Mesothelial cell of epicardium (in vitro differentiated cells): Measurements from ENCODE around the gene TDRD9. TPM values are rescaled to one million over a fixed set of nuclear protein-coding genes. Genes with fewer than 3 reads are reported as not detected.

Experiments
- DNase-seq, 2 experiments: peaks; one replicate each; pipeline ENCODE4 v3.0.0; 2021; ENCODE audit warnings: low spot score in 2 of 2; ENCODE audit not compliant: unreplicated experiment in 2 of 2
- H3K27ac Mint-ChIP-seq: 2 replicates; pipeline ENCODE4 v1.8.0; 2021; ENCODE audit warnings: mixed read lengths
- H3K27me3 Mint-ChIP-seq: 2 replicates; pipeline ENCODE4 v1.8.0; 2021; ENCODE audit warnings: low read depth, mixed read lengths
- H3K36me3 Mint-ChIP-seq: 2 replicates; pipeline ENCODE4 v1.8.0; 2021; ENCODE audit warnings: mixed read lengths
- H3K4me1 Mint-ChIP-seq: 2 replicates; pipeline ENCODE4 v1.8.0; 2021; ENCODE audit warnings: mixed read lengths
- H3K4me3 Mint-ChIP-seq: 2 replicates; pipeline ENCODE4 v1.8.0; 2021; ENCODE audit warnings: mild to moderate bottlenecking, moderate library complexity, mixed read lengths
- H3K9me3 Mint-ChIP-seq: 2 replicates; pipeline ENCODE4 v1.8.0; 2021; ENCODE audit warnings: mixed read lengths
- total RNA-seq: library from RNA; stranded (reverse); gene quantifications from 3 replicates; pipeline ENCODE4 v1.2.1, GENCODE V29; 2021
- TF ChIP-seq, protein P1 (sequence below): fragments of 200-600 bp; sonication (generic); IDR thresholded peaks from one replicate; pipeline ENCODE4 v1.5.0; 2021; ENCODE audit warnings: antibody characterized with exemption; ENCODE audit not compliant: unreplicated experiment

Gene TDRD9
- total RNA-seq, 1 donor from 2014 or later = not detected

DNA sequence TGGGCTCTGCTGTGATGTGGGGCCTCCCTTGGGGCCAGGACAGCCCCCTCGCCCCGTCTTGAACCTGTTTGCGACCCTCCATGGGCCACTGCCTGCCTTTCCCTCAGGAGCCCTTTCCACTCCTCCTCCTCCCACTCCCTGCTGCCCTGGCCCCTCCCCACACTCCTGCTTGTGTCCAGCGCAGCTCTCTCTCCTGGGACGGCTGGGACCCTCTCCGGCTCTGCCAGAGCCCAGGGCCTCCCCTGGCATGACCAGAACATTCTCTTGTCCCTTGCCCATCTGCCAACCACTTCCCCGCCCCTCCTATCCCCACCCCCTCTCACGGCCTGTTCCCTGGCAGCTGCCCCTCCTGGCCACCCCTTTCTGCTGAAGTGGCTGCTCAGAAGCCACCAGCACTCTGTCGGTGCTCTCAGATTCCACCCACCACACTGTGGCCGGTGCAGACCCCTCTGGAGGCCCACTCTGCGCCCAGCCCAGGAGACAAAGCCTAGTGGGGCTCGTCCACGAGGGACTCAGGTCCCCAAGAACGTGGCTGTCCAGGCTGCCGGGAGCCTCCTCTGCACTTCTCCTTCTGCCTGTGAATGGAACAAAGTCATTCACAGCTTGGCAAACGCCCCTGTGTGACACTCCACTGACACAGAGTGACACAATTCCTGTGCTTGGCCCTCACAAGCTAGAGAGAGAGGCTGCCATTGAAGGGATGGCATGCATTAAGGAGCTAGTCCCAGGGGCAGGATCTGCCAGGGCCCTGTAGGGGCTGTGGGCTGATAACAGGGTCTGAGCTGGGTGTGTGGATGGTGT, 158.6 kb downstream of the TDRD9 start:
- Mint-ChIP-seq H3K9me3 (no peaks in the 10 kb centered on the region), H3K4me3 (no peak overlapping the region), H3K4me1 (peaks cover 17% of the 10 kb centered on the region), H3K27ac (peak overlapping the region; percentile 16), H3K27me3 (peaks cover 30% of the 10 kb centered on the region), H3K36me3 (no peaks in the 10 kb centered on the region)
- TF ChIP-seq, protein P1, sequence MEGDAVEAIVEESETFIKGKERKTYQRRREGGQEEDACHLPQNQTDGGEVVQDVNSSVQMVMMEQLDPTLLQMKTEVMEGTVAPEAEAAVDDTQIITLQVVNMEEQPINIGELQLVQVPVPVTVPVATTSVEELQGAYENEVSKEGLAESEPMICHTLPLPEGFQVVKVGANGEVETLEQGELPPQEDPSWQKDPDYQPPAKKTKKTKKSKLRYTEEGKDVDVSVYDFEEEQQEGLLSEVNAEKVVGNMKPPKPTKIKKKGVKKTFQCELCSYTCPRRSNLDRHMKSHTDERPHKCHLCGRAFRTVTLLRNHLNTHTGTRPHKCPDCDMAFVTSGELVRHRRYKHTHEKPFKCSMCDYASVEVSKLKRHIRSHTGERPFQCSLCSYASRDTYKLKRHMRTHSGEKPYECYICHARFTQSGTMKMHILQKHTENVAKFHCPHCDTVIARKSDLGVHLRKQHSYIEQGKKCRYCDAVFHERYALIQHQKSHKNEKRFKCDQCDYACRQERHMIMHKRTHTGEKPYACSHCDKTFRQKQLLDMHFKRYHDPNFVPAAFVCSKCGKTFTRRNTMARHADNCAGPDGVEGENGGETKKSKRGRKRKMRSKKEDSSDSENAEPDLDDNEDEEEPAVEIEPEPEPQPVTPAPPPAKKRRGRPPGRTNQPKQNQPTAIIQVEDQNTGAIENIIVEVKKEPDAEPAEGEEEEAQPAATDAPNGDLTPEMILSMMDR = no peak
- no peak for DNase-seq

GRCh38 chr14:104087505-104087904, 159.2 kb downstream of the TDRD9 start:
- TF ChIP-seq, protein P1 = no peak
- peaks cover 25% of the 10 kb centered on the region for H3K27me3 Mint-ChIP-seq
- DNase-seq = no peak
- H3K9me3 Mint-ChIP-seq = no peaks in the 10 kb centered on the region
- H3K36me3 Mint-ChIP-seq = no peaks in the 10 kb centered on the region
- peaks cover 17% of the 10 kb centered on the region for H3K4me1 Mint-ChIP-seq
- no peak overlapping the region for H3K27ac Mint-ChIP-seq
- H3K4me3 Mint-ChIP-seq = no peak overlapping the region

GRCh38 chr14:104087981-104088850, 160.0 kb downstream of the TDRD9 start:
- Mint-ChIP-seq H3K9me3 (no peaks in the 10 kb centered on the region), H3K27me3 (peaks cover 19% of the 10 kb centered on the region), H3K27ac (no peak overlapping the region), H3K4me3 (no peak overlapping the region), H3K36me3 (no peaks in the 10 kb centered on the region), H3K4me1 (peaks cover 14% of the 10 kb centered on the region)
- DNase-seq = no peak
- TF ChIP-seq, protein P1 = no peak

GRCh38 chr14:104090071-104090748, 162.0 kb downstream of the TDRD9 start:
- H3K4me3 Mint-ChIP-seq = no peak overlapping the region
- H3K36me3 Mint-ChIP-seq = no peaks in the 10 kb centered on the region
- no peak overlapping the region for H3K27ac Mint-ChIP-seq
- no peaks in the 10 kb centered on the region for H3K9me3 Mint-ChIP-seq
- TF ChIP-seq, protein P1 = no peak
- peaks cover 11% of the 10 kb centered on the region for H3K27me3 Mint-ChIP-seq
- H3K4me1 Mint-ChIP-seq = peaks cover 7% of the 10 kb centered on the region
- no peak for DNase-seq

- DNase-seq = no peak
These were observed 163.0 kb downstream of the TDRD9 start for GRCh38 chr14:104091061-104091926.

More at GRCh38 chr14:104091061-104091926, 163.0 kb downstream of the TDRD9 start:
- Mint-ChIP-seq H3K4me3 (no peak overlapping the region), H3K27me3 (peaks cover 16% of the 10 kb centered on the region), H3K27ac (no peak overlapping the region), H3K4me1 (peaks cover 7% of the 10 kb centered on the region), H3K36me3 (no peaks in the 10 kb centered on the region), H3K9me3 (no peaks in the 10 kb centered on the region)
- TF ChIP-seq, protein P1 = no peak
